CD4-positive, alpha-beta T cell treated with Interleukin-17A for 4 hours (primary cell): Measurements from ENCODE around the gene NPSR1.
"Not testable (repeated sequence)": the region's sequence is repeated elsewhere in the genome, so short reads cannot be mapped to it uniquely, and the experiment has no call there.

Source experiments
- DNase-seq: peaks from one replicate; pipeline ENCODE4 v3.0.0-alpha.2; 2020; ENCODE audit warnings: mixed read lengths

The NPSR1 gene

GRCh38 chr7:34839645-34840044, 181.6 kb downstream of the NPSR1 start:
- no peak for DNase-seq

GRCh38 chr7:34840176-34840785, 182.3 kb downstream of the NPSR1 start:
- no peak for DNase-seq

GRCh38 chr7:34841326-34841725, 183.3 kb downstream of the NPSR1 start:
- DNase-seq = no peak

DNA sequence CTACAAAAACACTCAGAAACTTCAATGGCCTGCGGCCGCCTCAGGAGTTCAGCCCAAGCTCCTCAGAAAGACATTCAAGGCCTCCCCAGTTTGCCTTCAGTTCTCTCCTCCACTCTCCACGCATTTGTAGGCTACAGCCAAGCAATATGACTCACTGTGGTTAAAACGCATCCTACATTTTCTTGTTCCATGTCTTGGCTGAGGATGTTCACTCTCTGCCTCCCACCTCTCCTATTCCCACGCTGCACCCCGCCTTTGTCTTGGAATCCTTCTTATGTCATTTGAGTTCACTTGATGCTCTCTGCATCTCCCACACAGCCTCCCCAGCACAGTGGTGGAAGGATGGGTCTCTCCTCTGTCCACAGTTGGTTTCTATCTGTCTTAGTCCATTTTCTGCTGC, 184.8 kb downstream of the NPSR1 start:
- DNase-seq = no peak

DNA sequence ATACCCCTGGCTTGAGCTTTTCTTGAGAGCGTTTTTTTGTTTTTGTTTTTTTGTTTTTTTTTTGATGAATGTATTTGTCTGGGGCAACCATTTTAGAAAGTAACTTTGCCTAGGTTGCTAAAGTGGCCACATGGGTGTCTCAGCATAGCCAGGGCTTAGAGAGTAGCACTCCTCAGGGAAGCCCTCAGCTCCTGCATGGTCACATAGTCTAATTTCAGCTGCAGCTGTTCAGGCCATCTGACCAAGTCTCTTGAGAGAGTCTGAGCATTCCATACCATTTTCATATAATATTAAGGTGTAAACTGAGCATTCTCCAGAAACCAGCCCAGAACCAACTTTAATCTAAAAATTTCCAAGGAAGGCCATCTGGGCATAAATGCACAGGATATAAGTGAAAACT, 186.4 kb downstream of the NPSR1 start:
- no peak for DNase-seq

- no peak for DNase-seq
These were observed 187.1 kb downstream of the NPSR1 start for GRCh38 chr7:34844936-34845665.

- DNase-seq = no peak
These were observed 187.8 kb downstream of the NPSR1 start for GRCh38 chr7:34845666-34846361.

- DNase-seq = no peak
These were observed 189.0 kb downstream of the NPSR1 start for GRCh38 chr7:34846976-34847375.

GRCh38 chr7:34848670-34849069, 190.7 kb downstream of the NPSR1 start:
- no peak for DNase-seq

DNA sequence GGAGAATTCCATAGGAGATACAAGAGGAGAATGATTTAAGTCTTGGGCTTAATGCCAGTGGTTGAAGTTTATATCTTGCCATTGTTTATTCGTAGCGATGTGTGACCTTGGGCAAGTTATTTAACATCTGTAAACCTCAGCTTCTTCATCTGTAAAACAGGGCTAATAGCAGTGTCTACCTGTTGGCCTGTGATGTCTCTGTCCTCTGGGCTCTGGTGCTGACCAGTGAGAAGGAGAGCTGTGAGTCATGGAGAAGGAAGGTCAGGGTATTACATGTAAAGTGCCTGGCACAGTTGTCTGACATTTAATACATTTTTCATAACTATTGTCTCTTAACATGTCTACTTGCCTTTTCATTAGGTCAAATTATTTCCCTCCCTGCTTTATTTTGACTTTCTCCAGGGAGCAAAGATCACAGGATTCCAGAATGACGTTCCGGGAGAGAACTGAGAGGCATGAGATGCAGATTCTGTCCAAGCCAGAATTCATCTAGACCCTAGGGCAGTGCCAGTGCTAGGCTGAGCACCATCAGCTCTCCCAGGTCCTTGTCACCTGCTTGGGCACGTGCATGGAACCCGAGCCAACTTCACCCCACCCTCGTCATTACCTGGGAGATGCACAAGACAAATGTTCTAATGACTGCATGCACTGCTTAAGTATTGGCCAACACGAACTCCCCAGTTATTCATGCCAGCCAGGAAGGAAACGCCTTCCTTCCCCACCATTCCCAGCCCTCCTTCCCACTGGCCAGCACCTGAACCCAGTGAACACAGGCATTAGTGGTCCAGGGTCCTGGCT, 191.3 kb downstream of the NPSR1 start:
- DNase-seq = no peak

DNA sequence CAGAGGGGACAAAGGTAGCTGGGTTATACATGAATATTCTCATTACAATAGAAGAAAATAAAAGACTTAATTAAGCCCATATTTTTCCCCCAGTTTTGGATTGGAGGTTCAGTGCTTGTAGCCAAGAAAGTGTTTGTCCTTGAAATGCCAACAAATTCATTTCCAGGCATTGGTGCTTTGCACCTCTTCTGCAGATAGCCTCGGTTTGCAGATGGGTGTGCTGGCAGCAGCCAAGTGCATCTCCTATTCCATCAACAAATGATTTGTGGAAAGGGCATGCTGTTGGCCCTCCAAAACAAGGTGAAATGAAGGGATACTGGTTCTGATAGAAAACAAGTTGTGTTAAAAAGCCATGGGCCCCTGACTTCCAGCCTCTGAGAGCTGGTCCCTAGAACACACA, 192.0 kb downstream of the NPSR1 start:
- DNase-seq = no peak

GRCh38 chr7:34850681-34851080, 192.7 kb downstream of the NPSR1 start:
- DNase-seq = no peak

GRCh38 chr7:34851431-34851830, 193.4 kb downstream of the NPSR1 start:
- no peak for DNase-seq

- not testable (repeated sequence) for DNase-seq
These were observed 200.4 kb downstream of the NPSR1 start for GRCh38 chr7:34858444-34858843.

GRCh38 chr7:34859281-34859680, 201.3 kb downstream of the NPSR1 start:
- DNase-seq = not testable (repeated sequence)

DNA sequence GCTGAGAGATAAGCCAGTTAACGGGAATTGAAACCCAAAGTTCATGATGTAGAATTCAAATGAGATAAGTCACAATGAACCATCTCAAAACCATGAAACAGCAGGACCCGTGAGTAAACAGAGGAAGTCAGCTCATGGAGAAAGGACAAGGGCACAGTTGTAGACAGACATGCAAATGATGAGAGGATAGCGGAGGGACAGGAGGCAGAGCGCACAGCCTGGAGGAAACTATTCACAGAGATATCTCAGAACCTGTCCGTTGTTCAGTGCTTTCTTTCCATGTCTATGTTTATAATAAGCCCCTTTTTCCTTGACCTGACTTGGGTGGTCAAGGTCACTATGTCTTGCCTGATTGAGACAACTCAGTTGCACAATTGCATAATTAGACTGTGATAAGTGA, 208.2 kb downstream of the NPSR1 start:
- DNase-seq = not testable (repeated sequence)

GRCh38 chr7:34867341-34867740, 209.3 kb downstream of the NPSR1 start:
- DNase-seq = not testable (repeated sequence)

GRCh38 chr7:34868602-34869001, 210.6 kb downstream of the NPSR1 start:
- not testable (repeated sequence) for DNase-seq

DNA sequence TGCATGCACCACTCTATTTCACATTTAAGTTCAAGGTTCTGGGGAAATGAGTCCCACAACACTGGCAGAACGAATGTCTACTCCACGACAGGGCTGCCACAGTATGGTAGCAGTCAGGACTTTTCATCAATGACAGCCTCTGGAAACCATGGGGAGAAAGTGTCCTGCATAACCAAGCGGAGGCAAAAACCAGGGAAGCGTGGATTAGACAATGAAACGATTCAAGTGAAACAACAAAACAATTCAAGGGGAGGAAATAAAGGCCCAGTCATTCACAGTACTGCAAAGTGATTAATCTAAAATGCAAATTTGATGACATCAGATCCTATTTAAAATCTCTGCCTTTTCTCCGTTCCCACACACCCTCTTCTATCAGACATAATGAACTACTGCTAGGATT, 211.0 kb downstream of the NPSR1 start:
- no peak for DNase-seq

- DNase-seq = not testable (repeated sequence)
These were observed 212.0 kb downstream of the NPSR1 start for GRCh38 chr7:34870041-34870440.

DNA sequence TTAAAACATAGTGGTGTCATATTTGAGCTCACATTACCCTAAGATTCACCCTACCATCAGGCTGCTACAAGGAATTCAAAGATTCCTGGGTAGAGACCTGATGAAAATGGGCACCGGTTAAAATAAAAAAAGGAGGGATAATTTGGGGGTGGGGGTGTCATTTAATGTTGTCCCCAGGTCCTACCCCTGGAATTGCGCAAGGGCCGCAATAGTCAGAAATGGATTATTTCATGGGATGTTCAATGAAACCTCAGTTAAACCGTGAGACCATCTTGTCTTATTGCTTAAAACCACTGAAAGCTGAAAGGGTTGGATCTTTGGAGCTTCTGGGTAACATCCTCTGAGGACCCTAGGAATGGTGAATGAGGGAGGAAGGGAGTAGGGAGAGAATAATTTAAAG, 216.3 kb downstream of the NPSR1 start:
- not testable (repeated sequence) for DNase-seq

DNA sequence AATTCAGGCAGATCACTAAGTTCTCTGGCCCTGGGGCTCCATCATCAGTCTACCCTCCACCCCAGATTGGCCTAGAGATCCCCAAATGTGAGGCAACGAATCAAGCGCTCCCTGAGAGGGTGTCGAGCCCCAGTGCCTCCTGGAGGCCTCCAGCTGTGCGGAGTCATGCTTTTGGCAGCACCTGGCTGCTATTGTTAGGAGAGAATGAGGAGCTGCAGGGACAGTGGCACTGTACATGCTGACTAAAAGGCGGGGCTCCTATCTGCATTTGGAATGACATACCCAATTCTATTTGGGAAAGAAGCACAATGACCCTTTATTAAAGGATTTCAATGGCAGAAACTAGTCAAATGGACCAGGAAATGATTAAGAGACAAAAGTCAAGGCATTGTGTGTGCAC, 217.5 kb downstream of the NPSR1 start:
- DNase-seq = no peak
